ENCODE results near the gene LYPD4. TPM values are rescaled to one million over a fixed set of nuclear protein-coding genes. Genes with fewer than 3 reads are reported as not detected.
A peak's percentile ranks its signal among the peaks of the same experiment; 100 is the strongest.
"Not testable (repeated sequence)": the region's sequence is repeated elsewhere in the genome, so short reads cannot be mapped to it uniquely, and the experiment has no call there.

Gene LYPD4
- polyA plus RNA-seq, 3 donors = not detected

DNA sequence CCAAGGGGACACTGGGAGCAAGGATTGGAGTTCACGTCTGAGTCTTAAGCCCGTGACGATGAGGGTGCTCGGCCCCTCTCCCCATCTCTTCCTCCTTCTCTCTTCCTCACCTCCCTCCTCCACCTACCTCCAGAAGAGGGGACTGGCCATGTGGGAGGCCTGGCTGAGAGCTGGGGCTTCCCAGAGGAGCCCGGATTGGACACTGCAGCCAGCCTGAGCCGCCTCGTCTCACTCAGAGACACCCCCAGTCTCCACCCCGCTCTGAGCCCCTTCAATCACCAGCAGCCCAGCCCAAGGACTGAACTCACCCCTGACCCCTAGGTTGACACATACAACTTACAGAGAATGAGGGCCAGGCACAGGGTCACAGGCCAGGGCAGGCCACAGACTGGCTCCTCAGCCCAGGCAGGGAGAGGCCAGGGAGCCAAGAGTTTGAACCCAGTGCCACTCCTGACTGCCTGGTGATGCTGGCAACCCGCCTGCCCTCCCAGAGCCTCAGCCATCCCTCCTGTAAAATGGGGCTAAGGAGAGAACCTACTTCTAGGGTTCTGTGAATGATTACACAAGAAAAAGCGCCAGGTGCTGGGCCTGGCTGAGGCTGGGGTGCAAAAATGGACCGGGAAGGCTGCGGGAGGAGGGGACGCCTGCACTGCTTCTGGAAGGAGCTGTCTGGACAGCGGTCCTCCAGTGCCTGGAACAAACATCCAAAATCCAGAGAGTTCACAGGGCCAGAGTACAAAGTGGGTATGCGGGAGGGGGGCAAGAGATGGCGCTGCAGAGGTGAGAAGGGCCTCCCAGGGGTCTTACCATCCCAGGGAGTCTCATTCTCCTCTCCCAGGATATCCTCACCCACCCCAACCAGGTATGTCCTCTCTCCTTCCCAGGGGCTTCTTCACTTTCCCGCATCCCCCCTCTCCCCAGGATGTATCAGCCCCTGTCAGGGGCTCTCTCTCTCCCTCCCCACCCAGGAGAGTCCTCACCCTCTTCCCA, 33.7 kb upstream of the LYPD4 start:
- no peak for DNase-seq (ENCODE audit: extremely low read depth in 1 of 11, low read depth in 9 of 11, low spot score in 4 of 11)

DNA sequence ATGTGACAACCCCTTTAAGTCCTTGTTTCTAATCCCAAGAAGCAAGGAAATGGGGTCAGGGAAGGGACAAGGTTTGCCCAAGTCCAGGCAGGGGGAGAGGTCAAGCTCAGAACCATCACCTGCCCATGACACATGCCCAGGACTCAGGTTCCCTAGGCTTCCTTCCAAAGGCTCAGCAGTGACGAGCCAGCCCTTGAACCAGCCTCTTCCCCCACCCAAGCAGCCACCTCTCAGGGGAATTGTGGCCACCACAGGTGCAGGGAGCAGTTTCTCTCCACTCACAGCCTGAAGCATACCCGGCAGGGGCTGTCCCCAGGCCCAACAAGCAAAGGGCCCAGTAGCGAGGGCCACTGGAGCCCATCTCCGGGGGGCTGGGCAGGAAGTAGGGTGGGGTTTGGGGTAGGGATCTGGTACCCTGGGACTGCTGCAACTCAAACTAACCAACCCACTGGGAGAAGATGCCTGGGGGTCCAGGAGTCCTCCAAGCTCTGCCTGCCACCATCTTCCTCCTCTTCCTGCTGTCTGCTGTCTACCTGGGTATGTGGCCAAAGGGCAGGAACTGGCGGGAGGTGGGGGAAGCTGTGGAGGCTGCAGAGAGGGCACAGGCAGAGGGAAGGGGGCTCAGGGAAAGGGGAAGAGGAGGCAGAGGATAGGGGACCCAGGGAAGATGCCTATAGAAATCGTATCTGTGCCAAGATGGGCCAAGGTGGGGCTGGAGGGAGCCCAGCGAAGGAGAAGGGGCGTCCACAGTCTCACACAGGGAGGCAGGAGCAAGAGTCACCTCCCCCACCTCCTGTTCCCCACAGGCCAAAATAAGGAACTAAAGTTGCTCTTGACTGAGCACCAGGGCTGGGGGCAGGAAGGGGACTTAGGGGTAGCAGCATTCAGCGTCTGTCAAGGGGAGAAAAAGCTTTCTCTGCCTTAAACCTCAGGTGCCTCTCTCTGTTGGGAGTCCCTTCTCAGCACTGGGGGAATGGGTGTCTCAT, 32.7 kb upstream of the LYPD4 start, which contains the start of gene CD79A:
Gene CD79A, plus strand, starts transcription at position 433 of the 986 bp plus-strand sequence. Its CDS starts 26 bp downstream, at position 459.
- no peak for DNase-seq (ENCODE audit: extremely low read depth in 1 of 11, low read depth in 9 of 11, low spot score in 4 of 11)

- not testable (repeated sequence) for DNase-seq (ENCODE audit: extremely low read depth in 1 of 11, low read depth in 9 of 11, low spot score in 4 of 11)
Observed at GRCh38 chr19:41875973-41876372, 31.5 kb upstream of the LYPD4 start.

DNA sequence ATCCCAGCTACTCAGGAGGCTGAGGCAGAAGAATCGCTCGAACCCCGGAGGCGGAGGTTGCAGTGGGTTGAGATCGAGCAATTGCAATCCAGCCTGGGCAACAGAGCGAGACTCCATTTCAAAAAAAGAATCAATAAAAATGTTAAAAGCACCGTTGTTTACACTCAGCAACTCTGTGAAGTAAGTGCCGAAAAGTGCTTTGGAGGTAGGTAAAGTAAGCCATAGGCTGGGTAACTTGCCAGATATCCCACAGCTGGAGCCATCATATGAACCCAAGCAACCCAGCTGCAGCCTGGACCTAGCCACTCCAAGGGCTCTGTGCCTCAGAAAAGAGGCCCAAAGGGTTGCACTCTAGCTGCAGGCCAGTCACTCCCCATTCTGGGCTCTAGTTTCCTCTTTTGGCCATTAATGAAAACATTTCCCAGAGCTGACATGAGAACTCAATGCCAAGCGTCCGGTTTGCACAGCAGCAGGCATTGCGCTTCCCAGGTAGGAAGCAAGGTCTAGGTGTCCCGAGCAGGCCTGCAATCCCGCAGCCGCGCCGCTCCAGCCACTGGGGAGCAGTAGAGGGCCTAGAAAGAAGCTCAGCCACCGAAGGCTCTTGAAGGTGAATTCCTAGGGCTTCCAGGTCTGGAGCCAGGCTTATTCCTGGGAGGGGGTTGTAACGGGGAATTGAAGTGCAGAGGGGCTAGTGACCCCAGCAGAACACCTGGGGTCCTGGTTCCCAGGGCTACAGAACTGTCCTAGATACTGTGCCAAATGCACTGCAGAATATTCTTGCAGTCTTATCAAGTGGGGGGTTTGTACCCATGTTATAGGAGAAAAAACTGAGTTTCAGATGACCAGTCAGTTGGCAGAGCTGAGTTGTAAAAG, 28.5 kb upstream of the LYPD4 start:
- DNase-seq (ENCODE audit: extremely low read depth in 1 of 11, low read depth in 9 of 11, low spot score in 4 of 11) = peak in 3 of 11 donors; percentile 42 to 57 (median 47)

- DNase-seq (ENCODE audit: extremely low read depth in 1 of 11, low read depth in 9 of 11, low spot score in 4 of 11) = no peak
Observed at GRCh38 chr19:41872384-41872774, 27.9 kb upstream of the LYPD4 start.

GRCh38 chr19:41871573-41872383, 27.3 kb upstream of the LYPD4 start:
- no peak for DNase-seq (ENCODE audit: extremely low read depth in 1 of 11, low read depth in 9 of 11, low spot score in 4 of 11)

- no peak for DNase-seq (ENCODE audit: extremely low read depth in 1 of 11, low read depth in 9 of 11, low spot score in 4 of 11)
Observed at GRCh38 chr19:41870401-41870873, 26.0 kb upstream of the LYPD4 start.

- DNase-seq (ENCODE audit: extremely low read depth in 1 of 11, low read depth in 9 of 11, low spot score in 4 of 11) = no peak
Observed at GRCh38 chr19:41869374-41869955, 25.0 kb upstream of the LYPD4 start.

DNA sequence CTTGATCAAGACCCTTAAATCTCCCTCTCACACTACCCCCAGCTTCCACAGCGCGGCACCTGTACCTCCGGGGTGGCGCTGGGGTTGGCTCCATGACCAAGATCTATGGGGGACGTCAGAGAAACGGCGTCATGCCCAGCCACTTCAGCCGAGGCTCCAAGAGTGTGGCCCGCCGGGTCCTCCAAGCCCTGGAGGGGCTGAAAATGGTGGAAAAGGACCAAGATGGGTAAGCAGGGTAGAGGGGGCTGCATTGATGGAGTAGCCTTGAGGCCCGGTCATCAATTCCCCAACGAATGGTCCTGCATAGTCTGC, 24.5 kb upstream of the LYPD4 start:
- DNase-seq (ENCODE audit: extremely low read depth in 1 of 11, low read depth in 9 of 11, low spot score in 4 of 11) = no peak

GRCh38 chr19:41868120-41868988, 23.9 kb upstream of the LYPD4 start:
- no peak for DNase-seq (ENCODE audit: extremely low read depth in 1 of 11, low read depth in 9 of 11, low spot score in 4 of 11)

DNA sequence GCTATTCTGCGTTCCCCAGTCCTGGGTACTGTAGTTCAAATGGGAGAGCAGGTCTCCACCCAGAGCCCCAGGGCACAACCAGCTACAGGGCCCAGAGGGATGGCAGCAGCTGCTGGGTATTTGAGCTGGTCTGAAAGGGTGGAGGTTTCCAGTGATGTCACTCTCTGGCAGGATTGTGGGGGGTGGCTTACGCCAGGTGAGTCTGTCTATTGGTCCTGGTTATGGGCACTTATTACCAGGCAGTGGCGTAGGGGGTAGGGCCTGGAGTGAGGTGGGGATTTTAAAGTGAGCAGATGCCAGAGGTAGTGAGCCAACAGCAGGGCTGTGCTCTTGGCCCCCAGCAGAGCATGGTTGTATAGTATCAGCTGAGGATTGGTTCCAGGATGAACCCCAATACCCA, 21.8 kb upstream of the LYPD4 start:
- no peak for DNase-seq (ENCODE audit: extremely low read depth in 1 of 11, low read depth in 9 of 11, low spot score in 4 of 11)

DNA sequence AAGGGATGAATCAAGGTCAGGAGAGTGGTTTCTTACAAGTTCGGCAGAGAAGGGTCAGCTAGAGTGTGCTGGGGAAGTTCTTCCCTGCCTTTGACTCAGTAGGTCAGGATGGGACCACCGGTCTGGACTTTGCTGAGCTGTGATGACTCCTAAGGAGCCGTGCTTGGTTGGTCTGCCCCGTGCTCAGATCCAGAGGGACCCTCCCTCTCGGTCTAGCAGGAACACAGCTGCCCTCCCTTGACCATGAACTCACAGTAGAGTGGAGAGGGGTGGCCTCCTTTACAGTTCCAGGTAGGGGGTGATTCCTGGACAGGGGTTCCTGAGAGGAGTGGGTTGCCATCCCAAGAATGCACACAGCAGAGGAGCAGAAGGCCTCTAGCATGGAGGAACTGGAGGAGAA, 19.9 kb upstream of the LYPD4 start:
- DNase-seq (ENCODE audit: extremely low read depth in 1 of 11, low read depth in 9 of 11, low spot score in 4 of 11) = no peak

DNA sequence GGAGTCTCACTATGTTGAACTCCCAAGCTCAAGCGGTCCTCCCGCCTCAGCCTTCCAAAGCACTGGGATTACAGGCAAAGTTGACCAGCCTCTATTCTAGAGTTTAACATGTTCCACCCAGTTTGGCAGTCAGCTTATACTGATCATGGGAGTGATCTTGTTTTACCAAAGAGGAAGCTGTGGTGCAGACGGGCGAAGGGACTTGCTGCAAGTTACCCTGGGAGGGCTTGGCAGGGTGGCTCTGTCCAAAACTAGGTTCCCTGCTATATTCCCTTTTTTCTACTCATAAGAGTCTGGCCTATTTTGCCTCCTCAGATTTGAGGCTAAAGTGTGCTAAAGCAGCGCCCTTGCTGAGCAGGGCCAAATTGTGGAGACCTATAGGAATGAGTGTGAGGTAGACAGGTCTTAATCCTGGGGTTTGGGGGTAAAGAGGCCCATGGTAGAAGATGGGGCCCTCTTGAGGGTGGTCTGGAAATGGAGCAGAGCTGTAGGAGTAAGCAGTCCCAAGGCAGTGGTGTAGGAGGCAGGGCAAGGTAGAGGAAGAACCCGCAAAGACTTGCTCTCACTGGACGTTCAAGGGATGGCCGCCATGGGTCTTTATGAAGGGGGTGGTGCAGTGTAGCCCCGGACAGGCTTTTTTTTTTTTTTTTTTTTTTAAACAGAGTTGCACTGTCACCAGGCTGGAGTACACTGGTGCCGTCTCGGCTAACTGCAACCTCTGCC, 18.9 kb upstream of the LYPD4 start:
- no peak for DNase-seq (ENCODE audit: extremely low read depth in 1 of 11, low read depth in 9 of 11, low spot score in 4 of 11)

DNA sequence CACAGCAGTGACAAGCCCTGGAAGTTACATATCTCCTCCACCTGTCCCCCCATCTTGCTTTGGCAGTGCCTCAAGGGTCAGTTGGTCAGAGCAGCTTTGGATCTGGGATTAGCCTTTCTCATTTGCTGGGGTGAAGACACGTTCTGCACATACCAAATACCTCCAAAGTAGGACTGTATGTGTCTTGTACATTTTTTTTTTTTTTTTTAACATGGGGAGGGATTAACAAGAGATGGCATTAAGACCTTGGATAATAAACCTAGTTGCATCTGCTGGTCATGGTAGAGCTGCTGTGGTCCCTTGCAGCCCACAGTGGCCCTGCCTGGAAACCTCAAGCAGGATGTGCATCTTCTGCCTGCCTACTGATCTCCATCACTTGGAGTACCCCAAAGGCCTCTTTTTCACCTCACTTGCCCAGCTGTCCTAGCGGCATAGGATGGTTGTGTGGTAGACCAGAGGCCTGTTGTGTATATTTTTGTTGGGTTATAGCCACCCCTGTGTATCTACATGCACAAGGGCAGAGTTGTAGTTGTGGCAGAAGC, 18.0 kb upstream of the LYPD4 start:
- DNase-seq (ENCODE audit: extremely low read depth in 1 of 11, low read depth in 9 of 11, low spot score in 4 of 11) = no peak

DNA sequence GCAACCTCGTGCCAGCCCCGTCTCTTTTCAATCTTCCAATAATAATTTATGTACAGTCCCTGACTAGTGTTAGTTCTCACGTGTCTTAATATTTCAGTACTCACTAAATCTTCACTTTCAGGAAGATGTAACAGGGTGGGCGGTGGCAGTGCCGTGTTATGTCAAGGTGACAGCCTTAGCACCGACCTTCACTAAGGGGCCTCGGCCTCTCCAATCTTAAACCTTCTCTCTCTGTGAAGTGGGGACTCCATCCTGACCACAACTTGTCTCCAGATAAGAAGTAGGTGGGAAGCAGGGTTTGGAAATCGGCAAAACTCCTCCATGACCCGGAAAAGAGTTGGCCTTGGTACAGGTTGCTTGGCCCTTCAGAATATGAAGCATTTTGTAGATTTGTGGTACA, 17.4 kb upstream of the LYPD4 start:
- no peak for DNase-seq (ENCODE audit: extremely low read depth in 1 of 11, low read depth in 9 of 11, low spot score in 4 of 11)
